Limb (tissue), 2 donors: ENCODE results near the gene ZC3H12D.

Source experiments
- DNase-seq, 2 donors: peaks; one replicate each; pipeline ENCODE4 v3.0.0-alpha.2; 2016; ENCODE audit errors: extremely low spot score in 2 of 2

Gene ZC3H12D

DNA sequence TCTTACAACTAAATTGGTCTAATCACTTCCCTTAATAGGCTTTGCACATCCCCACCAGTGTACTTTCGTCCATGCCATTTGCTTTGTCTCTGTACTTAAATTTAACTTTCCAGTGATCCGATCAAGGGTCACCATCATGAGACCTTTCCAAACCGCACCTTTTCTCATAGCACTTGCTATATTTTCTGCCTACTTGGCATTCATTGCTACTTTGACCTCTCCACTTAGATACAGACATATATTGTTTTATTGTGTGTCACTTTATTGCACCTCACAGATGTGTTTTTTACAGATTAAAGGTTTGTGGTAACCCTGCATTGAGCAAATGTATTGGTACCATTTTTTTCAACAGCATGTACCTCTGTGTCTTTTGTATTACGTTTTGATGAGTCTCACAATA lies 70.0 kb downstream of the ZC3H12D start:
- no peak for DNase-seq

- no peak for DNase-seq
These were observed 70.8 kb downstream of the ZC3H12D start for GRCh38 chr6:149414009-149414408.

GRCh38 chr6:149410557-149410956 lies 74.3 kb downstream of the ZC3H12D start:
- DNase-seq, result no peak

GRCh38 chr6:149409617-149410016 lies 75.2 kb downstream of the ZC3H12D start:
- DNase-seq, result no peak

GRCh38 chr6:149405823-149406765 lies 78.7 kb downstream of the ZC3H12D start:
- DNase-seq, result no peak

GRCh38 chr6:149403534-149403933 lies 81.3 kb downstream of the ZC3H12D start:
- no peak for DNase-seq

DNA sequence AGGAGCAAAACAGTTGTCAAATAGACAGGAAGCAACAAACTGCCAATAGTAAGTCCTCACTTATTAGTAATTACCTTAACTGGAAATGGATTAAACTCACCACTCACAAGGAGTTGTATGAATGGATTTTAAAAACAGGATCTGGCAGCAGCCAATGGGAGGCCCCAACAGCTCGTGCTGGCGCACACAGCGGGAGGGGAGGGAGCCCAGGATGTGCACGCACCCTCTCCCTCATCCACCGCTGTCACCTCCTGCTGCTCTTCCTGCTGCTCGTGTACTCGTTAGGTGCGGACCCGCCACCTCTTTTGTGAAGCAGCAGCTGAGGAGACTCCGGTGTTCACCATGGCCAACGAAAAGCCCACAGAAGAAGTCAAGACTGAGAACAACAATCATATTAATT lies 84.8 kb downstream of the ZC3H12D start, which contains the start of gene SUMO4:
Gene SUMO4, plus strand, starts transcription at position 213 of the 400 bp plus-strand sequence. Its CDS starts 130 bp downstream, at position 343.
- DNase-seq, result no peak

- DNase-seq, result no peak
These were observed 87.4 kb downstream of the ZC3H12D start for GRCh38 chr6:149397384-149397783.
